ENCODE measurements around the gene TBXA2R. TPM values are rescaled to one million over a fixed set of nuclear protein-coding genes. Genes with fewer than 3 reads are reported as not detected.

The TBXA2R gene
- total RNA-seq, 1 donor from 2014 or later: 0.39 TPM

DNA sequence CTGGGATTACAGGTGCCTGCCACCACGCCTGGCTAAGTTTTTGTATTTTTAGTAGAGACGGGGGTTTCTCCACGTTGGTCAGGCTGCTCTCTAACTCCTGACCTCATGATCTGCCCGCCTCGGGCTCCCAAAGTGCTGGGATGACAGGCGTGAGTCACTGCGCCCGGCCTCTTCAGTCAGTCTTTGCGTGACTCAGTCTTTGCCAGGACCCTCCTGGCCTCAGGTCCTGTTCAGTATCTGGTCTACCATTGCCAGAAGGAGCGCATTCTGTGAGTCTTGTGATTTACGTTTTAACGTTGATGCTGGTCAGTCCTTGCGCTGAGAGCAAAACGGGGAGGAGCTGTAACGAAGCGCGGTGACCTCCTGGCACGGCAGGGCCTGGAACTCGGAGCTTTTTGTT lies 41.5 kb downstream of the TBXA2R start:
- H3K4me1 ChIP-seq (ENCODE audit: insufficient read depth, low read length): peaks cover 14% of the 10 kb centered on the region
- no peaks in the 10 kb centered on the region for H3K9me3 ChIP-seq (ENCODE audit: insufficient read depth, low read depth, low read length)
- Mint-ChIP-seq H3K4me3 (ENCODE audit: unreplicated experiment) (no peak overlapping the region), H3K4me1 (ENCODE audit: low read depth, unreplicated experiment) (no peaks in the 10 kb centered on the region), H3K9me3 (ENCODE audit: unreplicated experiment) (no peaks in the 10 kb centered on the region), H3K36me3 (ENCODE audit: low read depth, unreplicated experiment) (peaks cover 4% of the 10 kb centered on the region), H3K27me3 (ENCODE audit: low read depth, unreplicated experiment) (no peaks in the 10 kb centered on the region), H3K27ac (ENCODE audit: unreplicated experiment) (no peak overlapping the region)
- H3K4me2 ChIP-seq (ENCODE audit: low read length): peak overlapping the region; percentile 34
- no peaks in the 10 kb centered on the region for H3K36me3 ChIP-seq (ENCODE audit: insufficient read depth, low read length)
- no peaks in the 10 kb centered on the region for H3K79me2 ChIP-seq (ENCODE audit: insufficient read depth, low read length)
- no peak for FAIRE-seq
- H4K20me1 ChIP-seq (ENCODE audit: insufficient read depth, low read length): no peaks in the 10 kb centered on the region
- H3K27ac ChIP-seq (ENCODE audit: low read depth, low read length): peak overlapping the region; percentile 36
- no peak overlapping the region for H3K9ac ChIP-seq (ENCODE audit: low read length)
- peak; percentile 84 for DNase-seq (ENCODE audit: low read depth)
- TF ChIP-seq EZH2 (IDR thresholded peaks at IDR 0.05; ENCODE audit: insufficient read depth, low read length): no peak
- TF ChIP-seq, protein P1, sequence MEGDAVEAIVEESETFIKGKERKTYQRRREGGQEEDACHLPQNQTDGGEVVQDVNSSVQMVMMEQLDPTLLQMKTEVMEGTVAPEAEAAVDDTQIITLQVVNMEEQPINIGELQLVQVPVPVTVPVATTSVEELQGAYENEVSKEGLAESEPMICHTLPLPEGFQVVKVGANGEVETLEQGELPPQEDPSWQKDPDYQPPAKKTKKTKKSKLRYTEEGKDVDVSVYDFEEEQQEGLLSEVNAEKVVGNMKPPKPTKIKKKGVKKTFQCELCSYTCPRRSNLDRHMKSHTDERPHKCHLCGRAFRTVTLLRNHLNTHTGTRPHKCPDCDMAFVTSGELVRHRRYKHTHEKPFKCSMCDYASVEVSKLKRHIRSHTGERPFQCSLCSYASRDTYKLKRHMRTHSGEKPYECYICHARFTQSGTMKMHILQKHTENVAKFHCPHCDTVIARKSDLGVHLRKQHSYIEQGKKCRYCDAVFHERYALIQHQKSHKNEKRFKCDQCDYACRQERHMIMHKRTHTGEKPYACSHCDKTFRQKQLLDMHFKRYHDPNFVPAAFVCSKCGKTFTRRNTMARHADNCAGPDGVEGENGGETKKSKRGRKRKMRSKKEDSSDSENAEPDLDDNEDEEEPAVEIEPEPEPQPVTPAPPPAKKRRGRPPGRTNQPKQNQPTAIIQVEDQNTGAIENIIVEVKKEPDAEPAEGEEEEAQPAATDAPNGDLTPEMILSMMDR (IDR thresholded peaks at IDR 0.05; ENCODE audit: insufficient read depth, low read depth, low read length): no peak
- H3K4me3 ChIP-seq (ENCODE audit: insufficient read depth, low read depth, low read length): no peak overlapping the region
- no peak overlapping the region for H2AFZ ChIP-seq (ENCODE audit: low read depth, low read length)
- H3K27me3 ChIP-seq (ENCODE audit: insufficient read depth, low read length): no peaks in the 10 kb centered on the region

DNA sequence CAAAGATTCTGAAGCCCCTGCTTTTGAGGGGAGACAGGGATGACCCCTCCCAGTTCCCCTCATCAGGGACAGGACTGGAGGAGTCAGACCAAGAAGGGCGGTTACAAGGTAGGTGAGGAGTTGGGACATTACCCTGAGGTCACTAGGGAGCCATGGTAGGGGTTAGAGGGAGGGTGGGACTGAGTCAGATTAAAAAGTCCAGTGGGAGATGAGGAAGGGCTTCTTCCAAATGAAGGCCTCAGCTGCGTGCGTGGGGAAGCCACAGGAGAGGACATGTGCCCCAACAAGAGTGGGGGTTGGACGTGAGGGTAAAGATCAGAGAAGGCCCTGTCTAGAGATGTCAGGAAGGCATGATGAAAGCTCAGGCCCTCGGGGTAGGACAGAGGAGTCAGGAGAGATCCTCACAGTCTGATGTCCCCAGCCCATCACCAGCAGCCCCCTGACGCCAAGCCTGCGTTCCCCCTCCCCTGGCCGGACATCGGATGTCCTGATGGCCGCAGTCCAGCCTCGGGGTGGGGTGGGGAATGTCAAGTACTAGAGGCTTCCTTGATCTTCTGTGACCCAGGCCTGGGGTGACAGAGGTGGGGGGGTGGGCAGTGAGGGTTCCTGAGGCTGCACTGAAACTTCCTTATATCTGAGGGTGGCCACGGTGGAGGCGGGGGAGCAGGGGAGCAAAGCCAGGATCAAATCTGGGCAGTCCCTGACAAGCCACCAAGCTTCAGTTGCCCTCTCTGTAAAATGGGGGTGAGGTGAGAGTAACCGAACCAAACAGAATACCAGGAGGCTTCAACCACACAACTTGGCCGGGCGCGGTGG lies 42.8 kb downstream of the TBXA2R start:
- no peak for FAIRE-seq
- H3K9me3 Mint-ChIP-seq (ENCODE audit: unreplicated experiment): no peaks in the 10 kb centered on the region

More for the DNA sequence above, 42.8 kb downstream of the TBXA2R start:
- Histone ChIP-seq H3K9me3 (ENCODE audit: insufficient read depth, low read depth, low read length) (no peaks in the 10 kb centered on the region), H3K4me2 (ENCODE audit: low read length) (no peak overlapping the region), H3K27me3 (ENCODE audit: insufficient read depth, low read length) (no peaks in the 10 kb centered on the region), H3K79me2 (ENCODE audit: insufficient read depth, low read length) (no peaks in the 10 kb centered on the region), H3K27ac (ENCODE audit: low read depth, low read length) (no peak overlapping the region), H3K36me3 (ENCODE audit: insufficient read depth, low read length) (no peaks in the 10 kb centered on the region), H3K9ac (ENCODE audit: low read length) (no peak overlapping the region), H3K4me1 (ENCODE audit: insufficient read depth, low read length) (peaks cover 14% of the 10 kb centered on the region), H2AFZ (ENCODE audit: low read depth, low read length) (no peak overlapping the region), H4K20me1 (ENCODE audit: insufficient read depth, low read length) (no peaks in the 10 kb centered on the region), H3K4me3 (ENCODE audit: insufficient read depth, low read depth, low read length) (no peak overlapping the region)
- no peak for DNase-seq (ENCODE audit: low read depth)
- Mint-ChIP-seq H3K4me1 (ENCODE audit: low read depth, unreplicated experiment) (no peaks in the 10 kb centered on the region), H3K4me3 (ENCODE audit: unreplicated experiment) (no peak overlapping the region), H3K27ac (ENCODE audit: unreplicated experiment) (no peak overlapping the region), H3K27me3 (ENCODE audit: low read depth, unreplicated experiment) (no peaks in the 10 kb centered on the region), H3K36me3 (ENCODE audit: low read depth, unreplicated experiment) (peaks cover 4% of the 10 kb centered on the region)
- TF ChIP-seq EZH2 (IDR thresholded peaks at IDR 0.05; ENCODE audit: insufficient read depth, low read length): no peak
- TF ChIP-seq, protein P1 (IDR thresholded peaks at IDR 0.05; ENCODE audit: insufficient read depth, low read depth, low read length): no peak

Data from astrocyte (in vitro differentiated cells and primary cell).